Calu3 (cell line): ENCODE results near the gene RGS7BP. TPM values are rescaled to one million over a fixed set of nuclear protein-coding genes. Genes with fewer than 3 reads are reported as not detected.

Source experiments
- BruUV-seq: library from RNA; stranded (reverse); fragments of 400-500 nt; replicated peaks from 2 replicates; lab custom pipeline; 2021; lab: Mats Ljungman, UMichigan
- CTCF ChIA-PET: fragments of 300-600 bp; sonication (Branson Sonifier 250); formaldehyde crosslinking; loops from one replicate; lab custom pipeline; 2022; ENCODE audit warnings: antibody characterized with exemption; lab: Charles Lee
- DNase-seq: peaks from one replicate; pipeline ENCODE4 v3.0.0; 2022
- H3K27ac Mint-ChIP-seq: one replicate; pipeline ENCODE4 v1.8.0; 2022; ENCODE audit warnings: mixed read lengths; ENCODE audit not compliant: unreplicated experiment
- H3K27me3 Mint-ChIP-seq: one replicate; pipeline ENCODE4 v1.8.0; 2022; ENCODE audit warnings: mixed read lengths; ENCODE audit not compliant: unreplicated experiment
- H3K36me3 Mint-ChIP-seq: one replicate; pipeline ENCODE4 v1.8.0; 2022; ENCODE audit warnings: mild to moderate bottlenecking, moderate library complexity, mixed read lengths; ENCODE audit not compliant: insufficient read depth, unreplicated experiment
- H3K4me1 Mint-ChIP-seq: one replicate; pipeline ENCODE4 v1.8.0; 2022; ENCODE audit warnings: mild to moderate bottlenecking, low read depth, mixed read lengths; ENCODE audit not compliant: unreplicated experiment
- H3K4me3 Mint-ChIP-seq: one replicate; pipeline ENCODE4 v1.8.0; 2022; ENCODE audit warnings: mild to moderate bottlenecking, low read depth, moderate library complexity, mixed read lengths; ENCODE audit not compliant: unreplicated experiment
- H3K9me3 Mint-ChIP-seq: one replicate; pipeline ENCODE4 v1.8.0; 2022; ENCODE audit warnings: low read depth, mixed read lengths; ENCODE audit not compliant: unreplicated experiment
- CTCF ChIP-seq: fragments of 200-600 bp; IDR thresholded peaks from one replicate; pipeline ENCODE4 v1.8.0; 2022; ENCODE audit warnings: antibody characterized with exemption; ENCODE audit not compliant: unreplicated experiment
- intact Hi-C: fragments of 100-400 bp; cut with micrococcal nuclease; formaldehyde crosslinking; loops from one replicate; pipeline ENCODE4 v1.10.0; 2022; ENCODE audit not compliant: unreplicated experiment
- total RNA-seq: library from RNA; stranded (reverse); gene quantifications from 2 replicates; pipeline ENCODE4 v1.2.3, GENCODE V29; 2022

The RGS7BP gene
- total RNA-seq, 1 experiment from 2014 or later: not detected

- BruUV-seq: no TSS peak
- H3K27ac Mint-ChIP-seq: no peak overlapping the region
- intact Hi-C loops: no loop called here
- H3K4me3 Mint-ChIP-seq: no peak overlapping the region
- H3K9me3 Mint-ChIP-seq: no peaks in the 10 kb centered on the region
- H3K4me1 Mint-ChIP-seq: no peaks in the 10 kb centered on the region
- no peaks in the 10 kb centered on the region for H3K36me3 Mint-ChIP-seq
- DNase-seq: no peak
- TF ChIP-seq CTCF: no peak
- CTCF ChIA-PET: interaction anchor here (0.7 kb wide), 1 partner anchor 457 kb away, joined by 4 read pairs; no protein-coding TSS in a partner anchor
- no peaks in the 10 kb centered on the region for H3K27me3 Mint-ChIP-seq
Observed at GRCh38 chr5:64644831-64645230, 139.0 kb downstream of the RGS7BP start.

- TF ChIP-seq CTCF: no peak
- intact Hi-C loops: no loop called here
- H3K4me3 Mint-ChIP-seq: no peak overlapping the region
- H3K9me3 Mint-ChIP-seq: no peaks in the 10 kb centered on the region
- H3K36me3 Mint-ChIP-seq: no peaks in the 10 kb centered on the region
- BruUV-seq: no TSS peak
- DNase-seq: no peak
- no peaks in the 10 kb centered on the region for H3K27me3 Mint-ChIP-seq
- CTCF ChIA-PET: no interaction called here
- H3K4me1 Mint-ChIP-seq: no peaks in the 10 kb centered on the region
- no peak overlapping the region for H3K27ac Mint-ChIP-seq
Observed at GRCh38 chr5:64646169-64646568, 140.4 kb downstream of the RGS7BP start.

- intact Hi-C loops: no loop called here
- Mint-ChIP-seq H3K4me1 (no peaks in the 10 kb centered on the region), H3K27ac (no peak overlapping the region), H3K27me3 (no peaks in the 10 kb centered on the region), H3K36me3 (no peaks in the 10 kb centered on the region), H3K9me3 (no peaks in the 10 kb centered on the region), H3K4me3 (no peak overlapping the region)
- CTCF ChIA-PET: no interaction called here
- DNase-seq: no peak
- no TSS peak for BruUV-seq
- no peak for TF ChIP-seq CTCF
Observed at GRCh38 chr5:64649512-64649911, 143.7 kb downstream of the RGS7BP start.

GRCh38 chr5:64653766-64654560 lies 148.1 kb downstream of the RGS7BP start:
- Mint-ChIP-seq H3K4me3 (no peak overlapping the region), H3K36me3 (no peaks in the 10 kb centered on the region), H3K9me3 (no peaks in the 10 kb centered on the region), H3K27ac (no peak overlapping the region), H3K27me3 (no peaks in the 10 kb centered on the region), H3K4me1 (no peaks in the 10 kb centered on the region)
- no TSS peak for BruUV-seq
- intact Hi-C loops: no loop called here
- TF ChIP-seq CTCF: no peak
- CTCF ChIA-PET: interaction anchor here (0.6 kb wide), 2 partner anchors 552 to 774 kb away, joined by 3 read pairs; no protein-coding TSS in a partner anchor
- DNase-seq: no peak
